HG03575 (cell line): ENCODE results near the gene EMX1.

ENCODE experiments used
- ATAC-seq: cut with Tn5 transposase; IDR thresholded peaks from one replicate; pipeline ENCODE4 v1.9.1; 2021; ENCODE audit not compliant: unreplicated experiment, insufficient number of reproducible peaks, low FRiP score; ENCODE audit errors: extremely low read depth

Gene EMX1

DNA sequence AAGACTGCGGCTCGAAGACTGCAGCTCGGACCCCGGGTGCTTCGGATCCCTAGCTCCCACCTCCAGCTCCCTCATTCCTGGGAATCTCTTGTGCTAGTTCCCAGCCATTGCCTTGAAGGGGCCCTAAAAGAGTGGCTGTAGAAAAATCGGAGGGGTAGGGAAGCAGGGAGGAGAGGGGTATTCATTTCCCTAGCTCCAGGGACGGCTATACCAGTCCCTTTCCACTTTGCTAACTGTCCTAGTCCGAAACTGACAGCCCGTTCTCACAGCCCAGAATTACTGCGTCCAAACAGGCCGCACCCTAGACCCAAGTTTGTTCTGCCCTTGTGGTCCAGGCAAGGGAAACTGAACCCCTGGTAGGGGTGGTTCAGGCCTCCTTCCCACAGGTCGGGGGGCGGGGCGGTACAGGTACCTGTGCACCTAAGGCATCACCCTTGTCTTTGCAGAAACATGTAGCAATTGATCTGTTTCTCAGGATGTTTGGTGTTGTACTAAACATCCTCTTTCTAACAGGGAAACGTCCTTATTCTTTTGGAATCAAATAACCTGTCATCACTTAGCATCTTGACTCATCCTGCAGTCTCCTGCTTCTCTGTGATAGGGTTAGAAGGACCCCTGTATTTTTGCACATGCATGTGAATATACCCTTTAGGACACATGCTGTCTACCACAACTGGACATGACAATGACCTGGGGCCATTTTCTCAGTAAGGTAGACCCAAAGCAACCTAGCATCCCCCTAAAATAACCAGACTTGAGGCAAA lies 4.0 kb downstream of the EMX1 start:
- no peak for ATAC-seq

DNA sequence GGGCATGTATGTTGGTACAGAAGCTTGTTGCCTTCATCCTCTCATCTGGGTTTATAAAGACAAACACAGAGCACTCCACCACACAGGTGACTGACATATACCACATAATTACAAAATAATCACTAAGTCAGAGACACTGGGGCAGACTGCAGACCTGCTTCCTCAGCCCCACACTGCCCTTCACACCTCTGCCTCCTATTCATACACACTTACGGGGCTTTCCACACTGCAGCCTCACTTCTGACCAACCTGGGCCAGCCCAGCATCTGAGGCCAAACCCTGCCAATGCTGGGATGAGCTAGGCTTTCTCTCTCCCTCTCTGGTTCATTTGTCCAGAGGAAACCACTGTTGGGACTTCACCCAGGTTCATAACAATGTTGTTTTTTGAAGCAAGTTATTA lies 4.5 kb downstream of the EMX1 start:
- no peak for ATAC-seq

DNA sequence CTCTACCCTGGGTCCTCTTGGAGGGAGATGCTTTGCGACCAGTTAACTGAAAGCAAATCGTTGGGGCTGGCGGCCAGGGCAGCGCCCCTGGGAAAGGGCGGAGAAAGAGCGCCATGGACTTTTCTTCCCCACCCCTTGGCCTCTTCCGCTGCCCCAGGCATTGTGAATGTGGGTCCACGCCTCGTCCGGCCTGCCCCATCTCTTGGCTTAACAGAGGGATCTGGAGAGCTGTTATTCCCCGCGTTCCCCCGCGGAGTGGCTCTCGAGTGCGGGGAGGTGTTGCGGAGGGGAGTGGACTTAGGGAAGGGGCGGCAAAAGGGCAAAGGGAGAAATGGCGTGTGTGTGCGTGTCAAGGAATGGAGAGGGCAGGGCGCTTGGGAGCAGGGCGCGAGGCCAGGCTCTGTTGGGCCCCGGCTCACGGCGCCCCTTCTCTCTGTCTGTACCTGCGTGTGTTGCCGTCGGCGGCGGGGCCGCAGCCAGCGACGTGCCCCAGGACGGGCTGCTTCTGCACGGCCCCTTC lies 6.6 kb downstream of the EMX1 start:
- ATAC-seq: no peak

DNA sequence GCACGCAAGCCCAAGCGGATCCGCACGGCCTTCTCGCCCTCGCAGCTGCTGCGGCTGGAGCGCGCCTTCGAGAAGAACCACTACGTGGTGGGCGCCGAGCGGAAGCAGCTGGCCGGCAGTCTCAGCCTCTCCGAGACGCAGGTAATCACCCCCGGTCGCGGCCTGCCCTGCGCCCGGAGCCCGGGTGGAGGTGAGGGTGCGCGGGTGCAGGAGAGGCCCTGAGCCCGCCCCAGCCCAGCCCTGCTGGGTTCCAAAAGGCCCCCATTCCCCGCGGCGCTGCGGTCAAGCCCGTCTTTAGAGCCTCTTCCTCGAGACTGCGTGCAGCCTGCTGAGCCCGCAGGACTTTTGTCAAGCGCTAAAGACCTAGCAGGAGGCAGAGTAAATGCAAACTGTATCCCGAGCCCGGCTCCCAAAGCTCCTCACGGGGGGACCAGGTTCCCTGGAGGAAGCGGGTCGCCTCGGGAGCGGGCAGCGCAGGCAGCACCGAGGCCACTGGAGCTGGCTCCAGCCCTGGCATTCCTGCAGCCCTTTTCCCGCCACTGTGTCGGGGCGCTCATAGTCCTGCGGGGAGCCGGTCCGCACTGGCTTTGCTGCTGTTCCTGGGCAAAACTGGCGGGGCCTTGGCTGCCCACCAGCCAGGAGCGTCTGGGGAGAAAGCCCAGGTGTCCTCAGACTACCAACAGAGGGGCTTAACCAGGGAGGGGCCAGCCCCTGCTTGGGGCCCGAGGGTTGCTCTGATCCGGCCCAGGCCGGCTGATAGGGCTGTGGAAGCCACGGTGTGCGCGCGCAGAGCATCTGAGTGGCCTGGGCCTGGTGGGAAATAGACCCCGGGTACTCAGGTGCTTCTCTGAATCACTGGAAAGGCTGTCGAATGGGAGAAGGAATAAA lies 7.3 kb downstream of the EMX1 start:
- ATAC-seq: no peak

DNA sequence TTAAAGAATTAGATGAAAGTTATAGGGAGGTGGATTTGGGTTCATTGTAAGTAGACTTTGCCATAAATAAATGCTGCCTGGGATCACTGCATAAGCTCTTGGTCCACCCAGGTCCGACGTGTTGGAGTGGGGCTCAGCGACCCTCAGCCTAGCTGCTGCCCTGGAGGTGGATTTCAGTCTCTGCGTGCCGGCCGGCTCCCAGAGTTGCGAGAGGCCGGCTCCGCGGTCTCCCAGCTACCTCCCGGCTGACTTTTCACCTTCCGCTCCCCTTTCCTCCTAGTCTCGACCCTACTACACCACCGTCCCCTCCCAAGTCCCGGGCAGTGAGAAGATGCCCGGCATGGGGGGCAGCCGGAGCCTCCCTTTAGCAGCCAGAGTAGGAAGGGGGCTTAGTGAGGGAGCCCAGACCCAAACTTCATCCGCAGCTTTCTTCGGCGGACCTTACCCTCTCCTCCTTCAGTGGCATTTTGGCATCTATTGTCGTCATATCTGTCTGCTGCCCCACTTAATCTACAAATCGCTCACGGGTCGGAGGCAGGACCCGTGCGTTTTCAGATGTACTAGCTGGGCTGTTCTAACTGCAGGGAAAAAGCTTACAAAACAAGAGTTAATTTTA lies 8.1 kb downstream of the EMX1 start:
- no peak for ATAC-seq

DNA sequence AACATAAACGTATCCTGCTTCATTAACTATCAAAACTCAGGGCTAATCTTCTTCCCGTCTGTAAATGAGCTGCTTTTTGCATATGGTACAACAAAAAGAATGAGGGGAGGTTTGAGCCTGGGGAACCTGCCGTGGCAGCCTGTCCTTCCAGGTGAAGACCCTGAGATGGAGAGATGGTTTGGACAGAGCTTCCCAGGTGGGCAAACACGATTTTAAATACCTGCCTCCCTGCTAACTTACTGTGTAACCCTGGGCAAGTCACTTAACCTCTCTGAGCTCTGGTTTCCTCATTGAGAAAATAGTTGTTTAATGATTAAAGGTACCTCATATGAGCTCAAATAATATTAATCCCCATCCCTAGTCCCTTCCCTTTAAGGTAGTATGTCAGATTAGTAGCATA lies 9.0 kb downstream of the EMX1 start:
- ATAC-seq: no peak

DNA sequence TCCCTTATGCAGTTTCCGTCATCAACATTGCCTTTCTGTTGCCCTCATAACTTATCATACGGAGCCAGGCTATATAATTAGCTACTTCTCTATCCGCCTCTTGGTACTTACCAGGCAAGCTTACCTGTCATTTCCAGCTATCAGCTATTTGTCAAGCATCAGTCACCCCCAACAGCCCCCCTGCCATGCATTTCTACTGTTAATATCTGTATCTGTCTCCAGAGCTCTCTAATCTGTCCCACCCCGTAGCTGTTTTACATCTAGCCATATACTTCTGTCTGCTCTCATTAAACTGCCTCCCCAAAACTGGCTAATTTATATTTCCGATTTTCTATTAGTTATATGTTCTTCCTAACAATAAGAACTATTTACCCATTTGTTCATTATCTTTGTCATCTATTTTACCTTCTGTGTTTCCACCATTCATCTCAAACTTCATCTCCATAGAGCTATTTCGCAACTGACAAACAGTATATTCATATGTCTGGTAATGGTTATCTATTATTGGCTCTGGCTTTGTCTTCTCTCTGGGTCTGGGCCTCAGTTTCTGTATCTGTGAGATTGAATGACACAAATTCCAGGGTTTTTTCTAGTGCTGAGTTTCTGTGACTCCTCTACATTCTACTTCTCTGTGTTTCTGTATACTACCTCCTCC lies 9.6 kb downstream of the EMX1 start:
- ATAC-seq: no peak

DNA sequence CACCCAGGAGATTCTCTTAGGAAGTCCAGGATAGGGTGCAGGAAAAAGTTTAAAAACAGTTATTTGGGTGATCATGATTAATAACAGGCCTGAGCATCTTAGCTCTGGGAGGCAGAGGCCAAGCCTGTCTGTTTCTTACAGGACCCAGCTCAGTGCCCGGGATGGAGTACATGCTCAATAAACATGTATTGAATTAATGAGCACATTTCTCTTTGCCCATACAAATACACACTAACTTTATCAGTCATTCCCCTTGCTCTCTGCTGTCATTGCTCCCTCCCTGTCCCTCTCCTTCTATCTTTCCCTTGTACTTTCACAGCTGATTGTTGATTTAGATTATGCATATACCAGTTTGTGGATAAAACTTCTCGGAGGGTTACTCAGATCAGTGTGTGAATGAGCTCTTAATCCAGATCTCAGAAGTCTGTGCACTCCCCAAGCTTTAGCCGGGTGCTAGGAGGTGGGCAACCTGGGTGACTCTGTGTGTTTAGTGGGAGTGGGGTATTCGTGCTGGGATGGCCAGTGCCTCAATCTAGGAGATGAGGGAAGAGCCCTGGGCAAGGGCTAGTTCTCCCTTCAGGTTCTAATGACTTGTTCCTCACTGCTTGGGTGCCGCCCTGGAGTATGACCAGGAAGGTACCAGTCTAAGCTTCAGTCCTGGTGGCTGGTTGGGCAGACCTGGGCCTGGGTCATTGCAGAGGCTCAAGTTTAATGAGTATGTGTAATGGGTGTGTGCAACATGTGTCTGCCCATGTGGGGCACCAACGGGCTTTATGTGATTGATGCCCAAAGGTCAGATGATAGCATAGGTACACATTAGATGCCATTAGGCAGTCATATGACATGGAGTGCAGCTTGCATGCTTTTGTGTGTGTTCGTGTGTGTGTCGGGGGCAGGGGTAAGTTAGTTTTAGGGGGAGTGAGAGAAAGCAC lies 10.6 kb downstream of the EMX1 start:
- no peak for ATAC-seq

DNA sequence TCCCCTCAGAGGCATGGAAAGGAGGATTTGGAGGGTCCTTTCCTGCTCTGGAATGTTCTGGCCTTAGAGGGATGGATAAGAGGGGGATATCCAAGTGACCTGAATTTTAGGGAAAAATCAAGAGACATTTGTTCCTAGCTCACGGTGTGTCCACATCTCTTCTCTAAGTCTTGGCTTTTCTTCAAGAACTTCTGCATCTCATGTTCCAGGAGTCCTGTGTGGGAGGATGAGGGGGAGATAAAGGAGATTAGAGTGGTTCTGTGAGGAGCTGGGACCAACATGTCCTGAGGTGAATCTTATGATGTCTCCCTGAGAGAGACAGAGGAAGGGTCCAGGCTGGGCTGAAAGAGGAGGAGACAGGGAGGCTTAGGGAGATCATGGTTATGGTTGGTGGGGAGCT lies 11.7 kb downstream of the EMX1 start:
- no peak for ATAC-seq

DNA sequence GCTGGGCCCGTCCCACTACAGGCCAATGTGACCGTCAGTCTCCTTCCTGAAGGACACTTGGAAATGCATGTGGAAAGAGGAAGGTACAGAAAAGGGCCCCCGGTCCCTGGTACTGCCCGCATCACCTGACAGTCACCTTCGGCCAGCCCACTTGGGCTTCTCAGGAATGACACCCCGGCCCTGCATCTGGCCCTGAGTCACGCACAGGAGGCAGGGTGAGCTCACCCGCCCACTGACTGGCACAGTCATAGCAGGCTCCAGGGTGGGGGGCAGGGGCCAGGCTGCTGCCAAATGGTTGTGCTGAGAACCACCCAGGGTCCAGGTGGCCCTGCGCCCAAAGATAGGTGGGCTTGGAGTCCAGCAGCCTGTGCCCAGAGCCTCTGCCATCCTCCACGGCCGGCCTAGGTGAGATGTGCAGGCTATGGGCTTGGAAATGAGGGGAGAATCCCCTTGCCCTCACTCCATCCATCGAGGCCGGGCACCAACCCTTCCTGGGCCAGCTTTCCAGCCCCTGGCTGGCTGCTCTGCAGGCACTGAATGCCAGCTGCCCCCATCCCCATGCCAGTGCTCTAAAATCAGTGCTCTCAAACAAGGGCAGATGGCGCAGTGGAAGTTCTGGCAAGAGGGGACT lies 14.1 kb downstream of the EMX1 start:
- no peak for ATAC-seq

DNA sequence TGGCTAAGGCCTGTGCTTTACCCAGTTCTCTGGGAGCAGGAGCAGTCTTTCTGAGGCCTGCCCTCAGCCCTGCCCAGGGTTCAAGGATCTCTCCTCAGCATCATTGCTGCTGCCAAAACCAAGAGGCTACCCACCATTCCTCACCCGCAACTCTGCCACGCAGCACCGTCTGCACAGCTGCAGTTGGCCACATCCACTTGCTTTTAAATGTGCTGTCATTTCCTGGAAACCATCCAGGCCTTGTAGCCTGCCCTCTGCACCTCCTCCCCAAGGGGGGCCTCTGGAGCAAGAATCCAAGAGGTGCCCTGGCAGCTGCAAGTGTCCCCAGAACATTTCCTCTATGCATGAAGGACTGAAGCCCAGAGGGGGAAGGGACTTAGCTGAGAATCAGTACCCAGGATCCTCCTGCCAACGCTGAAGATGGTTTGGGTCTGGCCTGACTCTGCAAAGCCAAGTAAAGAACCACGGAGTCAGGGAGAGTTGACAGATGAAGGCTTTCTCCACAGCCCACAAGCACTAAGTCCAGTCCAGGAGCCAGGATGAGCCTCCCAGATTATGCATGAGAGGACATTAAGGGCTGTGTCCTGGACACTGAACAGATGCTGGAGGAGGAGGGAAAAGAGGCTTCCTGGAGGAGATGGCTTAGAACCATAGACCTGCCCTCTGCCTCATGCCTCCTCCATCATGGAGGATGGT lies 14.9 kb downstream of the EMX1 start:
- ATAC-seq: no peak

DNA sequence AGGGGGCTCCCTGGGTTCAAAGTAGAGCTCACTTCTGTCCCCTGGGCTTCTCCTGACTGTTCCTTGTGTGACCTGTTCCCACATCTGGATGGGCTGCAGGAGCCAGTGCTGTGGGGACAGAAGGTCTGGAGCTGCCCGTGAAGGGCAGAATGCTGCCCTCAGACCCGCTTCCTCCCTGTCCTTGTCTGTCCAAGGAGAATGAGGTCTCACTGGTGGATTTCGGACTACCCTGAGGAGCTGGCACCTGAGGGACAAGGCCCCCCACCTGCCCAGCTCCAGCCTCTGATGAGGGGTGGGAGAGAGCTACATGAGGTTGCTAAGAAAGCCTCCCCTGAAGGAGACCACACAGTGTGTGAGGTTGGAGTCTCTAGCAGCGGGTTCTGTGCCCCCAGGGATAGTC lies 15.5 kb downstream of the EMX1 start:
- no peak for ATAC-seq

DNA sequence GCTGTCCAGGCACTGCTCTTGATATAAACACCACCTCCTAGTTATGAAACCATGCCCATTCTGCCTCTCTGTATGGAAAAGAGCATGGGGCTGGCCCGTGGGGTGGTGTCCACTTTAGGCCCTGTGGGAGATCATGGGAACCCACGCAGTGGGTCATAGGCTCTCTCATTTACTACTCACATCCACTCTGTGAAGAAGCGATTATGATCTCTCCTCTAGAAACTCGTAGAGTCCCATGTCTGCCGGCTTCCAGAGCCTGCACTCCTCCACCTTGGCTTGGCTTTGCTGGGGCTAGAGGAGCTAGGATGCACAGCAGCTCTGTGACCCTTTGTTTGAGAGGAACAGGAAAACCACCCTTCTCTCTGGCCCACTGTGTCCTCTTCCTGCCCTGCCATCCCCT lies 15.9 kb downstream of the EMX1 start:
- no peak for ATAC-seq

DNA sequence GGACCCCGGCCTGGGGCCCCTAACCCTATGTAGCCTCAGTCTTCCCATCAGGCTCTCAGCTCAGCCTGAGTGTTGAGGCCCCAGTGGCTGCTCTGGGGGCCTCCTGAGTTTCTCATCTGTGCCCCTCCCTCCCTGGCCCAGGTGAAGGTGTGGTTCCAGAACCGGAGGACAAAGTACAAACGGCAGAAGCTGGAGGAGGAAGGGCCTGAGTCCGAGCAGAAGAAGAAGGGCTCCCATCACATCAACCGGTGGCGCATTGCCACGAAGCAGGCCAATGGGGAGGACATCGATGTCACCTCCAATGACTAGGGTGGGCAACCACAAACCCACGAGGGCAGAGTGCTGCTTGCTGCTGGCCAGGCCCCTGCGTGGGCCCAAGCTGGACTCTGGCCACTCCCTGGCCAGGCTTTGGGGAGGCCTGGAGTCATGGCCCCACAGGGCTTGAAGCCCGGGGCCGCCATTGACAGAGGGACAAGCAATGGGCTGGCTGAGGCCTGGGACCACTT lies 16.4 kb downstream of the EMX1 start:
- ATAC-seq: no peak

DNA sequence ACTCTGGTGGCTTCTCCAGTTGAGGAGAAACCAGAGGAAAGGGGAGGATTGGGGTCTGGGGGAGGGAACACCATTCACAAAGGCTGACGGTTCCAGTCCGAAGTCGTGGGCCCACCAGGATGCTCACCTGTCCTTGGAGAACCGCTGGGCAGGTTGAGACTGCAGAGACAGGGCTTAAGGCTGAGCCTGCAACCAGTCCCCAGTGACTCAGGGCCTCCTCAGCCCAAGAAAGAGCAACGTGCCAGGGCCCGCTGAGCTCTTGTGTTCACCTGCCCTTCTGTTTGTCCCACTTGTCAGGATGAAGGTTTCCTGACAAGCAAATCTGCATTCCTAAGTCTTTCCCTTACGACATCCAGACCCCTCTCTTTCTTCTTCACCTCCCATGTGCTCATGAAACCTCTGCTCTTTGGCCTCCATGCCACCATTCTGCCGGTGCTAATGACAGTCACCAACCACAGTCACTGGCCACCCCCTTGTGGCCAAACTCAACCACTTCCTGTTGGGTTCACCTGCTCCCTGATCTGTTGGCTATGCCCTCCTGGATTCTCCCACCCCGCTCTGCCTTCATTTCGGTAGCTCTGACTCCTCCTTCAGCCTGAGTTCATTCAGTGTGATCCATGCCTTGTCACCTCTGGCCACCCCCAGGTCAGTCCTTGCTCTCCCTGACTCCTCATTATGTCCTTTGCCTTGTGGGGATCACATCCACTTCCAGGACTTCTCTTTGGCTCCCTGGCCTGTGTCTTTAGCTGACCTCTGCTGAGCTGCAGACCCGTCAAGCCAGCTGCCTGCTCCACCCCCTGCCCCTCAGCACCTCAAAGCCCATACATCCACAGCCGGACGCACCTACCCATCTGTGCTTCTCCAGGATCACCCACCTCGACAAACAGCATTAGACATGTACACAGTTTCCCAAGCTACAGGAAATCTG lies 17.6 kb downstream of the EMX1 start:
- no peak for ATAC-seq

DNA sequence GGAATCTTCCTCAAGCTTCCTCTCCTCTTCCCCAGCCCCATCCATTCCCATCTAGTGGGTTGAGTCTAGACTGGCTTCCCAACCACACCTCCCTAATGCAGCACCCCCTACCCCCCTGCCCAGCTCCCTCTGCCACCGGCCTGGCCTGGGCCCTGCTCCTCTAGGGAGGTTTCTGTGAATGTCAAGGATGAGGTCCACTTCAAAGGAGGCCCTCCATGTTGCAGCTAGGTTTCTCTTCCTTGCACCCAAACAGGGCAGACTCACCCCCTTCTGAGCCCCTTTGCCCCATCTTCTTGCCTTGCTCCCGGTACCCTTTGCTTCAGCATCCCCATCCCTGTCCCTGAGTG lies 18.3 kb downstream of the EMX1 start:
- no peak for ATAC-seq
